PC-9 (cell line): ENCODE data around the gene PRKAG2. TPM values are rescaled to one million over a fixed set of nuclear protein-coding genes. Genes with fewer than 3 reads are reported as not detected.
A peak's percentile ranks its signal among the peaks of the same experiment; 100 is the strongest.

Experiments
- BruUV-seq: library from RNA; stranded (reverse); fragments of 400-500 nt; replicated peaks from 2 replicates; lab custom pipeline; 2021; lab: Mats Ljungman, UMichigan
- CTCF ChIA-PET: fragments of 300-600 bp; sonication (Branson Sonifier 250); formaldehyde crosslinking; loops from one replicate; lab custom pipeline; 2022; ENCODE audit warnings: antibody characterized with exemption; lab: Charles Lee
- POLR2A ChIA-PET: fragments of 300-600 bp; sonication (Branson Sonifier 250); formaldehyde crosslinking; loops from one replicate; lab custom pipeline; 2022; ENCODE audit warnings: antibody characterized with exemption; ENCODE audit not compliant: unreplicated experiment; lab: Charles Lee
- DNase-seq, 2 experiments: peaks; one replicate each; pipeline versions ENCODE4 v3.0.0 to v3.0.0-alpha.2; 2015 to 2022; ENCODE audit warnings: mixed read lengths in 1 of 2
- H2AFZ ChIP-seq: fragments of 200-600 bp; sonication (generic); 2 replicates; pipeline ENCODE4 v1.8.1; 2017; ENCODE audit warnings: antibody characterized with exemption
- H3F3A ChIP-seq: fragments of 200-600 bp; sonication (generic); 2 replicates; pipeline ENCODE4 v1.8.1; 2017; ENCODE audit warnings: antibody characterized with exemption, mild to moderate bottlenecking, low read depth; ENCODE audit not compliant: insufficient read depth
- H3K27ac ChIP-seq: fragments of 200-600 bp; sonication (generic); 2 replicates; pipeline ENCODE4 v1.6.1; 2016; ENCODE audit warnings: mixed run types
- H3K27me3 ChIP-seq: fragments of 200-600 bp; sonication (generic); 2 replicates; pipeline ENCODE4 v1.6.1; 2016; ENCODE audit warnings: low read depth, mixed run types; ENCODE audit not compliant: insufficient read depth
- H3K36me3 ChIP-seq: fragments of 200-600 bp; sonication (generic); 2 replicates; pipeline ENCODE4 v1.6.1; 2016; ENCODE audit warnings: low read depth, mixed run types
- H3K4me1 ChIP-seq: fragments of 200-600 bp; sonication (generic); replicated peaks from 2 replicates; pipeline ENCODE4 v1.6.1; 2016; ENCODE audit warnings: mixed run types; ENCODE audit not compliant: insufficient read depth
- H3K4me2 ChIP-seq: fragments of 200-600 bp; sonication (generic); 2 replicates; pipeline ENCODE4 v1.6.1; 2017; ENCODE audit warnings: mixed run types
- H3K4me3 ChIP-seq: fragments of 200-600 bp; sonication (generic); 2 replicates; pipeline ENCODE4 v1.6.1; 2016; ENCODE audit warnings: mixed run types
- H3K79me2 ChIP-seq: fragments of 200-600 bp; sonication (generic); 2 replicates; pipeline ENCODE4 v1.6.1; 2017; ENCODE audit warnings: low read depth, mixed run types
- H3K9me2 ChIP-seq: fragments of 200-600 bp; sonication (generic); 2 replicates; pipeline ENCODE4 v1.8.1; 2017; ENCODE audit warnings: mild to moderate bottlenecking; ENCODE audit not compliant: insufficient read depth
- H3K9me3 ChIP-seq: fragments of 200-600 bp; sonication (generic); 2 replicates; pipeline ENCODE4 v1.8.1; 2016; ENCODE audit warnings: low read depth; ENCODE audit not compliant: insufficient read depth
- H4K20me1 ChIP-seq: fragments of 200-600 bp; sonication (generic); 2 replicates; pipeline ENCODE4 v1.8.1; 2017; ENCODE audit not compliant: insufficient read depth
- CTCF ChIP-seq: fragments of 200-600 bp; sonication (generic); conservative IDR thresholded peaks from 2 replicates; pipeline ENCODE4 v1.6.1; 2017; ENCODE audit warnings: mixed run types, antibody characterized with exemption, mild to moderate bottlenecking, moderate library complexity
- EZH2 ChIP-seq: fragments of 200-600 bp; sonication (generic); IDR thresholded peaks from 2 replicates; pipeline ENCODE4 v1.8.0; 2017; ENCODE audit warnings: antibody characterized with exemption, low read depth
- intact Hi-C: fragments of 100-400 bp; cut with micrococcal nuclease; formaldehyde crosslinking; loops from one replicate; pipeline ENCODE4 v1.10.0; 2022; ENCODE audit not compliant: unreplicated experiment
- total RNA-seq: library from RNA; stranded (reverse); gene quantifications from 2 replicates; pipeline ENCODE4 v1.2.3, GENCODE V29; 2021

Gene PRKAG2
- total RNA-seq, 1 experiment from 2014 or later, result 37.3 TPM

GRCh38 chr7:151847136-151847535 is 29.8 kb downstream of the PRKAG2 start:
- intact Hi-C loops, result no loop called here
- no peaks in the 10 kb centered on the region for H3K9me3 ChIP-seq
- ChIA-PET POLR2A (no interaction called here), CTCF (no interaction called here)
- DNase-seq, result no peak
- no peaks in the 10 kb centered on the region for H3K9me2 ChIP-seq
- no peaks in the 10 kb centered on the region for H3K79me2 ChIP-seq
- H3K27ac ChIP-seq, result no peak overlapping the region
- no peak overlapping the region for H3K4me3 ChIP-seq
- H3K4me2 ChIP-seq, result no peak overlapping the region
- no peak overlapping the region for H2AFZ ChIP-seq
- H3K4me1 ChIP-seq, result peaks cover 25% of the 10 kb centered on the region
- no peak for TF ChIP-seq EZH2
- TF ChIP-seq CTCF, result no peak
- no peaks in the 10 kb centered on the region for H4K20me1 ChIP-seq
- H3K27me3 ChIP-seq, result no peaks in the 10 kb centered on the region
- no peaks in the 10 kb centered on the region for H3K36me3 ChIP-seq
- H3F3A ChIP-seq, result 0 out of 2 replicates have a peak, but pooled peaks cover 6% of the 10 kb centered on the region
- no TSS peak for BruUV-seq

GRCh38 chr7:151845412-151846205 is 31.3 kb downstream of the PRKAG2 start:
- Histone ChIP-seq H3K36me3 (no peaks in the 10 kb centered on the region), H3K4me1 (peaks cover 14% of the 10 kb centered on the region), H3K27ac (no peak overlapping the region), H3F3A (0 out of 2 replicates have a peak, but pooled peaks cover under 1% of the 10 kb centered on the region), H4K20me1 (no peaks in the 10 kb centered on the region), H3K9me3 (no peaks in the 10 kb centered on the region), H3K79me2 (no peaks in the 10 kb centered on the region), H3K27me3 (no peaks in the 10 kb centered on the region), H3K4me3 (no peak overlapping the region), H3K9me2 (no peaks in the 10 kb centered on the region), H3K4me2 (no peak overlapping the region), H2AFZ (no peak overlapping the region)
- no peak for DNase-seq
- no TSS peak for BruUV-seq
- intact Hi-C loops, result no loop called here
- ChIA-PET POLR2A (no interaction called here), CTCF (no interaction called here)
- TF ChIP-seq EZH2 (no peak), CTCF (no peak)

GRCh38 chr7:151844825-151845200 is 32.1 kb downstream of the PRKAG2 start:
- H3K4me1 ChIP-seq, result peaks cover 8% of the 10 kb centered on the region; the same call in 1 of the 2 replicates
- no peak overlapping the region for H2AFZ ChIP-seq
- intact Hi-C loops, result no loop called here
- no peak overlapping the region for H3K27ac ChIP-seq
- no peaks in the 10 kb centered on the region for H3K9me3 ChIP-seq
- no peak for DNase-seq
- TF ChIP-seq EZH2 (no peak), CTCF (no peak)
- POLR2A ChIA-PET, result no interaction called here
- CTCF ChIA-PET, result no interaction called here
- BruUV-seq, result no TSS peak
- no peaks in the 10 kb centered on the region for H3K9me2 ChIP-seq
- no peaks in the 10 kb centered on the region for H3K36me3 ChIP-seq
- H3K4me3 ChIP-seq, result no peak overlapping the region
- no peaks in the 10 kb centered on the region for H3F3A ChIP-seq
- H3K4me2 ChIP-seq, result peak overlapping the region; percentile 24
- no peaks in the 10 kb centered on the region for H3K79me2 ChIP-seq
- no peaks in the 10 kb centered on the region for H3K27me3 ChIP-seq
- H4K20me1 ChIP-seq, result no peaks in the 10 kb centered on the region
